HEK293 (cell line): ENCODE measurements around the gene PIGN.

Source experiments
- CTCF ChIA-PET: fragments of 350-600 bp; formaldehyde crosslinking; extraction: SDS; loops from one replicate; lab custom pipeline; 2021; ENCODE audit warnings: antibody characterized with exemption; lab: Yijun Ruan, JAX
- POLR2A ChIA-PET: fragments of 300-600 bp; formaldehyde crosslinking; extraction: SDS; loops from one replicate; lab custom pipeline; 2020; ENCODE audit warnings: antibody characterized with exemption, inconsistent platforms; lab: Yijun Ruan, JAX
- H3K27ac ChIP-seq: fragments of 200-500 bp; sonication (Bioruptor generic); 2 replicates; pipeline ENCODE4 v1.5.1; 2014; ENCODE audit warnings: low read depth, low read length, control low read depth, inconsistent platforms; ENCODE audit errors: extremely low read depth
- H3K36me3 ChIP-seq, 2 experiments: fragments of 200-500 bp in 1 of 2; sonication (Bioruptor generic) in 1 of 2; 1 replicate in 1 of 2; 2 replicates in 1 of 2; pipeline ENCODE4 v1.5.1; 2014 to 2017; ENCODE audit warnings: inconsistent platforms in 2 of 2, low read length in 2 of 2; ENCODE audit not compliant: control insufficient read depth in 2 of 2, insufficient read depth in 1 of 2
- H3K4me1 ChIP-seq: fragments of 200-500 bp; sonication (Bioruptor generic); 2 replicates; pipeline ENCODE4 v1.5.1; 2014; ENCODE audit warnings: mild to moderate bottlenecking, low read length, inconsistent platforms; ENCODE audit not compliant: control insufficient read depth, insufficient read depth
- H3K4me3 ChIP-seq: 2 replicates; pipeline ENCODE4 v1.5.1; 2011; ENCODE audit warnings: low read depth, mild to moderate bottlenecking, control low read depth, low read length, moderate library complexity
- H3K9me3 ChIP-seq: fragments of 200-500 bp; sonication (Bioruptor generic); 2 replicates; pipeline ENCODE4 v1.5.1; 2014; ENCODE audit warnings: low read depth, low read length, inconsistent platforms; ENCODE audit not compliant: control insufficient read depth, insufficient read depth
- AEBP2 ChIP-seq: fragments of 450-650 bp; formaldehyde crosslinking; IDR thresholded peaks from 2 replicates; pipeline ENCODE4 v1.5.1; 2016; ENCODE audit warnings: missing biosample characterization, missing genetic modification characterization, borderline replicate concordance
- EGR2 ChIP-seq: fragments of 450-650 bp; formaldehyde crosslinking; IDR thresholded peaks from 2 replicates; pipeline ENCODE4 v1.5.1; 2016; ENCODE audit warnings: low read depth, missing biosample characterization, missing genetic modification characterization
- MEIS1 ChIP-seq: sonication (generic); formaldehyde crosslinking; IDR thresholded peaks from 2 replicates; pipeline ENCODE4 v1.8.1; 2022; ENCODE audit warnings: missing genetic modification reagents, mild to moderate bottlenecking, borderline replicate concordance
- PRDM1 ChIP-seq: fragments of 450-650 bp; formaldehyde crosslinking; IDR thresholded peaks from 2 replicates; pipeline ENCODE4; 2016; ENCODE audit warnings: missing biosample characterization, missing genetic modification characterization
- RBAK ChIP-seq: fragments of 450-650 bp; formaldehyde crosslinking; IDR thresholded peaks from 2 replicates; pipeline ENCODE4 v1.5.1; 2016; ENCODE audit warnings: missing biosample characterization, missing genetic modification characterization
- SP2 ChIP-seq: fragments of 450-650 bp; formaldehyde crosslinking; IDR thresholded peaks from 2 replicates; pipeline ENCODE4 v1.5.1; 2016; ENCODE audit warnings: missing biosample characterization, missing genetic modification characterization
- ZFP41 ChIP-seq: fragments of 450-650 bp; formaldehyde crosslinking; IDR thresholded peaks from 2 replicates; pipeline ENCODE4 v1.5.1; 2016; ENCODE audit warnings: missing biosample characterization, missing genetic modification characterization, borderline replicate concordance
- ZNF202 ChIP-seq: fragments of 450-650 bp; formaldehyde crosslinking; IDR thresholded peaks from 2 replicates; pipeline ENCODE4 v1.5.1; 2016; ENCODE audit warnings: missing biosample characterization, missing genetic modification characterization, borderline replicate concordance
- ZNF223 ChIP-seq: fragments of 450-650 bp; formaldehyde crosslinking; IDR thresholded peaks from 2 replicates; pipeline ENCODE4 v1.5.1; 2016; ENCODE audit warnings: missing biosample characterization, missing genetic modification characterization
- ZNF280C ChIP-seq: fragments of 450-650 bp; formaldehyde crosslinking; IDR thresholded peaks from 2 replicates; pipeline ENCODE4 v1.5.1; 2016; ENCODE audit warnings: missing biosample characterization, missing genetic modification characterization
- ZNF341 ChIP-seq: fragments of 450-650 bp; formaldehyde crosslinking; IDR thresholded peaks from 2 replicates; pipeline ENCODE4; 2016; ENCODE audit warnings: low read depth, missing biosample characterization, missing genetic modification characterization
- ZNF37A ChIP-seq: fragments of 450-650 bp; IDR thresholded peaks from 2 replicates; pipeline ENCODE4 v1.5.1; 2018; ENCODE audit warnings: missing biosample characterization, missing genetic modification characterization
- ZNF423 ChIP-seq: fragments of 450-650 bp; formaldehyde crosslinking; IDR thresholded peaks from 2 replicates; pipeline ENCODE4 v1.5.1; 2016; ENCODE audit warnings: missing biosample characterization, missing genetic modification characterization
- ZNF585B ChIP-seq: fragments of 450-650 bp; formaldehyde crosslinking; IDR thresholded peaks from 2 replicates; pipeline ENCODE4 v1.5.1; 2016; ENCODE audit warnings: missing biosample characterization, missing genetic modification characterization
- ZNF600 ChIP-seq: fragments of 450-650 bp; formaldehyde crosslinking; IDR thresholded peaks from 2 replicates; pipeline ENCODE4 v1.5.1; 2016; ENCODE audit warnings: missing biosample characterization, missing genetic modification characterization
- TF ChIP-seq, protein P1 (sequence below): fragments of 450-650 bp; formaldehyde crosslinking; IDR thresholded peaks from 2 replicates; pipeline ENCODE4 v1.5.1; 2016; ENCODE audit warnings: missing biosample characterization, missing genetic modification characterization
- TF ChIP-seq, protein P2 (sequence below): fragments of 450-650 bp; formaldehyde crosslinking; IDR thresholded peaks from 2 replicates; pipeline ENCODE4 v1.5.1; 2017; ENCODE audit warnings: missing biosample characterization, missing genetic modification characterization
- TF ChIP-seq, protein P3 (sequence below): fragments of 450-650 bp; formaldehyde crosslinking; IDR thresholded peaks from 2 replicates; pipeline ENCODE4 v1.5.1; 2016; ENCODE audit warnings: missing biosample characterization, missing genetic modification characterization, low read depth
- TF ChIP-seq, protein P4 (sequence below): fragments of 450-650 bp; formaldehyde crosslinking; IDR thresholded peaks from 2 replicates; pipeline ENCODE4 v1.5.1; 2016; ENCODE audit warnings: missing biosample characterization, missing genetic modification characterization
- TF ChIP-seq, protein P5 (sequence below): fragments of 450-650 bp; formaldehyde crosslinking; IDR thresholded peaks from 2 replicates; pipeline ENCODE4 v1.5.1; 2017; ENCODE audit warnings: missing biosample characterization, missing genetic modification characterization

The PIGN gene

GRCh38 chr18:62105376-62105775 is 81.5 kb downstream of the PIGN start (continued):
- no peak for TF ChIP-seq ZNF600 (tag by site-specific recombination)
- no peak for TF ChIP-seq ZNF202
- no peak for TF ChIP-seq ZNF37A (tag by site-specific recombination)
- no peak for TF ChIP-seq RBAK (tag by site-specific recombination)

- Histone ChIP-seq H3K9me3 (no peaks in the 10 kb centered on the region), H3K27ac (no peak overlapping the region), H3K4me3 (no peak overlapping the region), H3K4me1 (no peaks in the 10 kb centered on the region), H3K36me3 (peaks cover 5 to 9% of the 10 kb centered on the region in 2 experiments)
- TF ChIP-seq ZNF280C (no peak), ZFP41 (no peak), ZNF585B (tag by site-specific recombination) (no peak), EGR2 (tag by site-specific recombination) (no peak), PRDM1 (tag by site-specific recombination) (no peak), ZNF341 (no peak), SP2 (no peak), ZNF223 (no peak), AEBP2 (tag by site-specific recombination) (no peak), MEIS1 (no peak), ZNF423 (tag by site-specific recombination) (no peak)
- TF ChIP-seq, protein P1, sequence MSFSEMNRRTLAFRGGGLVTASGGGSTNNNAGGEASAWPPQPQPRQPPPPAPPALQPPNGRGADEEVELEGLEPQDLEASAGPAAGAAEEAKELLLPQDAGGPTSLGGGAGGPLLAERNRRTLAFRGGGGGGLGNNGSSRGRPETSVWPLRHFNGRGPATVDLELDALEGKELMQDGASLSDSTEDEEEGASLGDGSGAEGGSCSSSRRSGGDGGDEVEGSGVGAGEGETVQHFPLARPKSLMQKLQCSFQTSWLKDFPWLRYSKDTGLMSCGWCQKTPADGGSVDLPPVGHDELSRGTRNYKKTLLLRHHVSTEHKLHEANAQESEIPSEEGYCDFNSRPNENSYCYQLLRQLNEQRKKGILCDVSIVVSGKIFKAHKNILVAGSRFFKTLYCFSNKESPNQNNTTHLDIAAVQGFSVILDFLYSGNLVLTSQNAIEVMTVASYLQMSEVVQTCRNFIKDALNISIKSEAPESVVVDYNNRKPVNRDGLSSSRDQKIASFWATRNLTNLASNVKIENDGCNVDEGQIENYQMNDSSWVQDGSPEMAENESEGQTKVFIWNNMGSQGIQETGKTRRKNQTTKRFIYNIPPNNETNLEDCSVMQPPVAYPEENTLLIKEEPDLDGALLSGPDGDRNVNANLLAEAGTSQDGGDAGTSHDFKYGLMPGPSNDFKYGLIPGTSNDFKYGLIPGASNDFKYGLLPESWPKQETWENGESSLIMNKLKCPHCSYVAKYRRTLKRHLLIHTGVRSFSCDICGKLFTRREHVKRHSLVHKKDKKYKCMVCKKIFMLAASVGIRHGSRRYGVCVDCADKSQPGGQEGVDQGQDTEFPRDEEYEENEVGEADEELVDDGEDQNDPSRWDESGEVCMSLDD (tag by site-specific recombination) = no peak
- TF ChIP-seq, protein P2, sequence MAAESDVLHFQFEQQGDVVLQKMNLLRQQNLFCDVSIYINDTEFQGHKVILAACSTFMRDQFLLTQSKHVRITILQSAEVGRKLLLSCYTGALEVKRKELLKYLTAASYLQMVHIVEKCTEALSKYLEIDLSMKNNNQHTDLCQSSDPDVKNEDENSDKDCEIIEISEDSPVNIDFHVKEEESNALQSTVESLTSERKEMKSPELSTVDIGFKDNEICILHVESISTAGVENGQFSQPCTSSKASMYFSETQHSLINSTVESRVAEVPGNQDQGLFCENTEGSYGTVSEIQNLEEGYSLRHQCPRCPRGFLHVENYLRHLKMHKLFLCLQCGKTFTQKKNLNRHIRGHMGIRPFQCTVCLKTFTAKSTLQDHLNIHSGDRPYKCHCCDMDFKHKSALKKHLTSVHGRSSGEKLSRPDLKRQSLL (tag by site-specific recombination) = no peak
- TF ChIP-seq, protein P3, sequence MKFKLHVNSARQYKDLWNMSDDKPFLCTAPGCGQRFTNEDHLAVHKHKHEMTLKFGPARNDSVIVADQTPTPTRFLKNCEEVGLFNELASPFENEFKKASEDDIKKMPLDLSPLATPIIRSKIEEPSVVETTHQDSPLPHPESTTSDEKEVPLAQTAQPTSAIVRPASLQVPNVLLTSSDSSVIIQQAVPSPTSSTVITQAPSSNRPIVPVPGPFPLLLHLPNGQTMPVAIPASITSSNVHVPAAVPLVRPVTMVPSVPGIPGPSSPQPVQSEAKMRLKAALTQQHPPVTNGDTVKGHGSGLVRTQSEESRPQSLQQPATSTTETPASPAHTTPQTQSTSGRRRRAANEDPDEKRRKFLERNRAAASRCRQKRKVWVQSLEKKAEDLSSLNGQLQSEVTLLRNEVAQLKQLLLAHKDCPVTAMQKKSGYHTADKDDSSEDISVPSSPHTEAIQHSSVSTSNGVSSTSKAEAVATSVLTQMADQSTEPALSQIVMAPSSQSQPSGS (tag by site-specific recombination) = no peak
- TF ChIP-seq, protein P4, sequence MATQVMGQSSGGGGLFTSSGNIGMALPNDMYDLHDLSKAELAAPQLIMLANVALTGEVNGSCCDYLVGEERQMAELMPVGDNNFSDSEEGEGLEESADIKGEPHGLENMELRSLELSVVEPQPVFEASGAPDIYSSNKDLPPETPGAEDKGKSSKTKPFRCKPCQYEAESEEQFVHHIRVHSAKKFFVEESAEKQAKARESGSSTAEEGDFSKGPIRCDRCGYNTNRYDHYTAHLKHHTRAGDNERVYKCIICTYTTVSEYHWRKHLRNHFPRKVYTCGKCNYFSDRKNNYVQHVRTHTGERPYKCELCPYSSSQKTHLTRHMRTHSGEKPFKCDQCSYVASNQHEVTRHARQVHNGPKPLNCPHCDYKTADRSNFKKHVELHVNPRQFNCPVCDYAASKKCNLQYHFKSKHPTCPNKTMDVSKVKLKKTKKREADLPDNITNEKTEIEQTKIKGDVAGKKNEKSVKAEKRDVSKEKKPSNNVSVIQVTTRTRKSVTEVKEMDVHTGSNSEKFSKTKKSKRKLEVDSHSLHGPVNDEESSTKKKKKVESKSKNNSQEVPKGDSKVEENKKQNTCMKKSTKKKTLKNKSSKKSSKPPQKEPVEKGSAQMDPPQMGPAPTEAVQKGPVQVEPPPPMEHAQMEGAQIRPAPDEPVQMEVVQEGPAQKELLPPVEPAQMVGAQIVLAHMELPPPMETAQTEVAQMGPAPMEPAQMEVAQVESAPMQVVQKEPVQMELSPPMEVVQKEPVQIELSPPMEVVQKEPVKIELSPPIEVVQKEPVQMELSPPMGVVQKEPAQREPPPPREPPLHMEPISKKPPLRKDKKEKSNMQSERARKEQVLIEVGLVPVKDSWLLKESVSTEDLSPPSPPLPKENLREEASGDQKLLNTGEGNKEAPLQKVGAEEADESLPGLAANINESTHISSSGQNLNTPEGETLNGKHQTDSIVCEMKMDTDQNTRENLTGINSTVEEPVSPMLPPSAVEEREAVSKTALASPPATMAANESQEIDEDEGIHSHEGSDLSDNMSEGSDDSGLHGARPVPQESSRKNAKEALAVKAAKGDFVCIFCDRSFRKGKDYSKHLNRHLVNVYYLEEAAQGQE (tag by site-specific recombination) = no peak
- TF ChIP-seq, protein P5, sequence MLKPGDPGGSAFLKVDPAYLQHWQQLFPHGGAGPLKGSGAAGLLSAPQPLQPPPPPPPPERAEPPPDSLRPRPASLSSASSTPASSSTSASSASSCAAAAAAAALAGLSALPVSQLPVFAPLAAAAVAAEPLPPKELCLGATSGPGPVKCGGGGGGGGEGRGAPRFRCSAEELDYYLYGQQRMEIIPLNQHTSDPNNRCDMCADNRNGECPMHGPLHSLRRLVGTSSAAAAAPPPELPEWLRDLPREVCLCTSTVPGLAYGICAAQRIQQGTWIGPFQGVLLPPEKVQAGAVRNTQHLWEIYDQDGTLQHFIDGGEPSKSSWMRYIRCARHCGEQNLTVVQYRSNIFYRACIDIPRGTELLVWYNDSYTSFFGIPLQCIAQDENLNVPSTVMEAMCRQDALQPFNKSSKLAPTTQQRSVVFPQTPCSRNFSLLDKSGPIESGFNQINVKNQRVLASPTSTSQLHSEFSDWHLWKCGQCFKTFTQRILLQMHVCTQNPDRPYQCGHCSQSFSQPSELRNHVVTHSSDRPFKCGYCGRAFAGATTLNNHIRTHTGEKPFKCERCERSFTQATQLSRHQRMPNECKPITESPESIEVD (tag by site-specific recombination) = no peak
- POLR2A ChIA-PET = interaction anchor here (1.2 kb wide), 1 partner anchor 47 kb away, joined by 10 read pairs; no protein-coding TSS in a partner anchor
- CTCF ChIA-PET = interaction anchor here (0.6 kb wide), 1 partner anchor 22 kb away, joined by 4 read pairs; no protein-coding TSS in a partner anchor
These were observed 84.6 kb downstream of the PIGN start for GRCh38 chr18:62102221-62102620.
